GM12865 (cell line): ENCODE data around the gene PPOX.

Experiments used
- DNase-seq: peaks from one replicate; pipeline ENCODE4 v3.0.0; 2010; ENCODE audit warnings: low read depth
- H3K4me3 ChIP-seq: 2 replicates; pipeline ENCODE4 v1.5.1; 2011; ENCODE audit warnings: mild to moderate bottlenecking, low read depth, low read length, control low read depth
- TF ChIP-seq, protein P1 (sequence below): IDR thresholded peaks from 2 replicates; pipeline ENCODE4 v1.5.1; 2011; ENCODE audit warnings: low read length, control low read depth, low read depth, inconsistent platforms; ENCODE audit not compliant: insufficient read depth; ENCODE audit errors: missing control alignments

Gene PPOX

GRCh38 chr1:161122967-161123366, 43.3 kb upstream of the PPOX start:
- DNase-seq: no peak
- no peak overlapping the region for H3K4me3 ChIP-seq
- TF ChIP-seq, protein P1, sequence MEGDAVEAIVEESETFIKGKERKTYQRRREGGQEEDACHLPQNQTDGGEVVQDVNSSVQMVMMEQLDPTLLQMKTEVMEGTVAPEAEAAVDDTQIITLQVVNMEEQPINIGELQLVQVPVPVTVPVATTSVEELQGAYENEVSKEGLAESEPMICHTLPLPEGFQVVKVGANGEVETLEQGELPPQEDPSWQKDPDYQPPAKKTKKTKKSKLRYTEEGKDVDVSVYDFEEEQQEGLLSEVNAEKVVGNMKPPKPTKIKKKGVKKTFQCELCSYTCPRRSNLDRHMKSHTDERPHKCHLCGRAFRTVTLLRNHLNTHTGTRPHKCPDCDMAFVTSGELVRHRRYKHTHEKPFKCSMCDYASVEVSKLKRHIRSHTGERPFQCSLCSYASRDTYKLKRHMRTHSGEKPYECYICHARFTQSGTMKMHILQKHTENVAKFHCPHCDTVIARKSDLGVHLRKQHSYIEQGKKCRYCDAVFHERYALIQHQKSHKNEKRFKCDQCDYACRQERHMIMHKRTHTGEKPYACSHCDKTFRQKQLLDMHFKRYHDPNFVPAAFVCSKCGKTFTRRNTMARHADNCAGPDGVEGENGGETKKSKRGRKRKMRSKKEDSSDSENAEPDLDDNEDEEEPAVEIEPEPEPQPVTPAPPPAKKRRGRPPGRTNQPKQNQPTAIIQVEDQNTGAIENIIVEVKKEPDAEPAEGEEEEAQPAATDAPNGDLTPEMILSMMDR: no peak

DNA sequence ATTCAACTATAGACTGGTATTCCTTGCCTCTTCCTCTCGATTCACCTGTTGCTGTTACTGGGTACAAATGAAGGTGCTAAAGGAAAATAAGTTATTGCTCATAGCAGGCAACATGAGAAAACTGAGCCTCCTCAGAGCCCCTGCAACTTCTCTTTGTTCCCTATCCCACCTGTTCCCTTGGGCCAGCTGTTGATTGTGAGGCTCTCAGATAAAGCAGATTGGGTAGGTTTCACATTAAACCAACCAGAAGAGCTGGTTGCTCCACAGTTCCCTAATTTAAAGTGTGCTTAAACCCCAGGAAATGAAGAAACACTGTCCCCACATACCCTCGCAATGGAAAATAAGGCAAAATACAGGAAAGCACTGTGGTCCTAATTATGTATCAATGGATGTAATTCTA, 38.6 kb upstream of the PPOX start:
- no peak for DNase-seq
- H3K4me3 ChIP-seq: no peak overlapping the region
- TF ChIP-seq, protein P1: no peak

DNA sequence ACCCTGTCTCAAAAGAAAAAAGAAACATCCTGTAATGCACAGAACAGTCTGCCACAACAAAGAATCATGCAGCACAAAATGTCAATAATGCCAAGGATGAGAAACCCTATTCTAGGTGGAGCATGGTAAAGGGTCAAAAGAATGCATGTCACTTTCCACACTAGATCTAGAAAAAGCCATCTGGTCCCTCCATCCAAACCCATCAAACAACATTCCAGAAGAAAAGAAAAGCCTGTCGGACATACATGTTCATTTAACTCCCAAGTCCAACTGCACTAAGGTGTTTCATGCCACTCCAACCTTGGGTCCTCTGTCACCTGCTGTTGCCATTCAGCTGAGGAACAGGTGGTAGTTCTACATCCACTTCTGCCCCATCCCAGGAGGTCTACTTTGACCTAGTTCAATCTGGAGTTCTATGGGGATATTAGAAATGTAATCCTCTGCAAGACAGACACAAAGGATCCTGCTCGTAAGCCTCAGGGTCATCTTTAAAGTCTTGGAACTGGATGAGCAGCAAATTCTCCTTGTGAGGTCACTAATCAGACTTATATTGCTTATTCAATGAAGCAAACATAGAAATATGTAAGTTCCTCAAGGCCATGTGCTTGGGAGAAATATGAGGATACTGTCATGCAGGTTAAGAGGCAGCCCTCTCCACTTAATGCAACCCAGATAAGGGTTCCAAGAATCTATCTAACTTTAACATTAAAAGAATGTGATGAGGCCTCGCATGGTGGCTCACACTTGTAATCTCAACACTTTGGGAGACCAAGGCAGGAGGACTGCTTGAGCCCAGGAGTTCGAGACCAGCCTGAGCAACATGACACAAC, 37.4 kb upstream of the PPOX start:
- TF ChIP-seq, protein P1: no peak
- DNase-seq: no peak
- no peak overlapping the region for H3K4me3 ChIP-seq

GRCh38 chr1:161130266-161130665, 36.0 kb upstream of the PPOX start:
- DNase-seq: no peak
- TF ChIP-seq, protein P1: no peak
- H3K4me3 ChIP-seq: no peak overlapping the region

- TF ChIP-seq, protein P1: no peak
- DNase-seq: peak; percentile 20
- peak overlapping the region; percentile 100 for H3K4me3 ChIP-seq
These were observed 34.5 kb upstream of the PPOX start for GRCh38 chr1:161131523-161132409.

GRCh38 chr1:161132410-161133219, 33.6 kb upstream of the PPOX start, which contains the start of gene DEDD:
Gene DEDD (minus strand): TSS chr1:161132667. CDS start chr1:161124462, 8,205 bp downstream.
- H3K4me3 ChIP-seq: peak within 1 kb of the TSS; percentile 100
- TF ChIP-seq, protein P1: no peak
- DNase-seq: peak; percentile 97
